ENCODE results near the gene ST6GALNAC6. TPM values are rescaled to one million over a fixed set of nuclear protein-coding genes. Genes with fewer than 3 reads are reported as not detected.
A peak's percentile ranks its signal among the peaks of the same experiment; 100 is the strongest.

ST6GALNAC6 gene
- 73.4 and 77.0 TPM in 2 replicates for total RNA-seq
- long read RNA-seq, transcript ST6GALNAC6-205 (7 exons, 2,460 nt), result major isoform, 7 of 18 reads
- long read RNA-seq, partial matches to known transcripts, result 4 of 18 reads
- long read RNA-seq, other reads (novel, unspliced or antisense), result 5 of 18 reads

GRCh38 chr9:127899128-127899943 lies at the start of gene ST6GALNAC6:
Gene ST6GALNAC6 (minus strand): TSS chr9:127899603. CDS start chr9:127897981, 1,622 bp downstream.
- no peak for TF ChIP-seq CTCF (IDR thresholded peaks at IDR 0.05)
- peak within 1 kb of the TSS; percentile 95 for H3K27ac Mint-ChIP-seq (ENCODE audit: unreplicated experiment)
- no peaks in the 10 kb centered on the region for H3K27me3 Mint-ChIP-seq (ENCODE audit: unreplicated experiment)
- DNase-seq (ENCODE audit: extremely low spot score, unreplicated experiment), result peak; percentile 92
- peaks cover 47% of the 10 kb centered on the region for H3K4me1 Mint-ChIP-seq (ENCODE audit: unreplicated experiment)
- H3K9me3 Mint-ChIP-seq (ENCODE audit: unreplicated experiment), result no peaks in the 10 kb centered on the region
- H3K36me3 Mint-ChIP-seq (ENCODE audit: unreplicated experiment), result peaks cover 13% of the 10 kb centered on the region
- H3K4me3 Mint-ChIP-seq (ENCODE audit: unreplicated experiment), result peak within 1 kb of the TSS; percentile 89

DNA sequence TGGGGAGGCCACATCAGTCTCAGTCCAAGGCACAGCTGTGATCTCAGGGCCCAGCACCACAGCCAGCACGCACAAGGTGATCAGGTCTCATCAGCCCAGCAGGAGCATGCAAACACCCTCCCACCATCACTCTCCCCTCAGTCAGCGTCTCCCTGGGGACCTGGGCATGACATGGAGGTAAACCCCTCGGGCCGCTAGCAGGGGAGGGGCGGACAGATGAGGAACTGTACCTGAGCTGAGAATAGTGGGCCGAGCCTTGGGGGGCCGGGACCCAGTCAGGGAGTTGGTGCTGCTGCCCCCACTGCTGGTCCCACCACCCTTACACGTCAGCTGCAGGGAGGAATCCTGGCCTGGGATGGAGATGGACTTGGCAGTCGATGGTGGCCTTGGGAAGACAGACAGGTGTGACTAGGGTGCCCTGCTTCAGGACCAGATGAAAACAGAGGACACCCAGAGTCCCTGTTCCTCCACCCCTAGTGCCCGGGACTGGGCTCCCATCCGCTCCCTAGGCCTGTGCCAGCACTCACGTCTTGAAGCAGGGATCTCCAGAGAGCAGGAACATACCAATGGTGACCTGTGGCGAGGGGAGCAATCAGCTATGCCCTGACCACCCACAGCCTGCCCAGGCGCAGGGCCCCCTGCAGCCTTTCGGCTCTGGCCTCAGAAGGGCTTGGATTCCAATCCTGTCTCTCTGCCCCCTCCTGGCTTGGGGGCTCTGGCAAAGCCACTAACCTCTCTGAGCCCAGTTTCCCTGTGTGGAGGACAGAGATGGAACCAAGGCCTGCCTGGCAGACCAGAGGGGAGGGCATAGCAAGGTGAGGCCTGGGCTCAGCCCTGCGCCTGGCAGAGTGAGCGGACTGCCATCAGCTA lies 48.7 kb upstream of the ST6GALNAC6 start:
- no peak overlapping the region for H3K4me3 Mint-ChIP-seq (ENCODE audit: unreplicated experiment)
- peaks cover 10% of the 10 kb centered on the region for H3K36me3 Mint-ChIP-seq (ENCODE audit: unreplicated experiment)
- H3K9me3 Mint-ChIP-seq (ENCODE audit: unreplicated experiment), result no peaks in the 10 kb centered on the region
- DNase-seq (ENCODE audit: extremely low spot score, unreplicated experiment), result no peak
- peaks cover 34% of the 10 kb centered on the region for H3K4me1 Mint-ChIP-seq (ENCODE audit: unreplicated experiment)
- no peaks in the 10 kb centered on the region for H3K27me3 Mint-ChIP-seq (ENCODE audit: unreplicated experiment)
- TF ChIP-seq CTCF (IDR thresholded peaks at IDR 0.05), result no peak
- H3K27ac Mint-ChIP-seq (ENCODE audit: unreplicated experiment), result no peak overlapping the region

- no peak overlapping the region for H3K27ac Mint-ChIP-seq (ENCODE audit: unreplicated experiment)
- H3K9me3 Mint-ChIP-seq (ENCODE audit: unreplicated experiment), result no peaks in the 10 kb centered on the region
- peaks cover 34% of the 10 kb centered on the region for H3K4me1 Mint-ChIP-seq (ENCODE audit: unreplicated experiment)
- DNase-seq (ENCODE audit: extremely low spot score, unreplicated experiment), result no peak
- H3K27me3 Mint-ChIP-seq (ENCODE audit: unreplicated experiment), result no peaks in the 10 kb centered on the region
- no peak overlapping the region for H3K4me3 Mint-ChIP-seq (ENCODE audit: unreplicated experiment)
- TF ChIP-seq CTCF (IDR thresholded peaks at IDR 0.05), result no peak
- H3K36me3 Mint-ChIP-seq (ENCODE audit: unreplicated experiment), result peaks cover 17% of the 10 kb centered on the region
Observed at GRCh38 chr9:127946728-127947127, 47.3 kb upstream of the ST6GALNAC6 start.

DNA sequence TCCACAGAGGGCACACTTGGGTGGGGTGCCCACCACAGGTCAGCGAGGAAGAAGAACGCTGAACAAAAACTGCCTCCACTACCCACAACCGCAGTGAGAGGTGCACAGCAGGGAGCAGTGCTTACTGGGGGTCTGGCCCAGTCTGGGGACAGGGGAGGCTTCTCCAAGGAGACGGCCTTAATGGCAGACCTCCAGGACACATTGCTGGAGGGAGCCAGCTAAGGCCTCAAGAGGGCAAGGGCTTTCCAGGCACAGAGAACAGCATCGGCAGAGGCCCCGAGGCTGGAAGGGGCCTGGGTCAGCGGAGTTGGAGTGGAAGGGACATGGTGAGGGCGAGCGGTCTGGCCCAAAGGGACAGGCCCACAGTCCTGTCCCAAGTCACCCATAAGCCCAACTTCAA lies 46.5 kb upstream of the ST6GALNAC6 start:
- DNase-seq (ENCODE audit: extremely low spot score, unreplicated experiment), result no peak
- Mint-ChIP-seq H3K27ac (ENCODE audit: unreplicated experiment) (no peak overlapping the region), H3K27me3 (ENCODE audit: unreplicated experiment) (no peaks in the 10 kb centered on the region), H3K4me3 (ENCODE audit: unreplicated experiment) (no peak overlapping the region), H3K36me3 (ENCODE audit: unreplicated experiment) (peaks cover 20% of the 10 kb centered on the region), H3K4me1 (ENCODE audit: unreplicated experiment) (peaks cover 31% of the 10 kb centered on the region), H3K9me3 (ENCODE audit: unreplicated experiment) (no peaks in the 10 kb centered on the region)
- no peak for TF ChIP-seq CTCF (IDR thresholded peaks at IDR 0.05)
